PC-9 (cell line): ENCODE results near the gene ABCB9. TPM values are rescaled to one million over a fixed set of nuclear protein-coding genes. Genes with fewer than 3 reads are reported as not detected.

ENCODE experiments used
- BruUV-seq: library from RNA; stranded (reverse); fragments of 400-500 nt; replicated peaks from 2 replicates; lab custom pipeline; 2021; lab: Mats Ljungman, UMichigan
- CTCF ChIA-PET: fragments of 300-600 bp; sonication (Branson Sonifier 250); formaldehyde crosslinking; loops from one replicate; lab custom pipeline; 2022; ENCODE audit warnings: antibody characterized with exemption; lab: Charles Lee
- POLR2A ChIA-PET: fragments of 300-600 bp; sonication (Branson Sonifier 250); formaldehyde crosslinking; loops from one replicate; lab custom pipeline; 2022; ENCODE audit warnings: antibody characterized with exemption; ENCODE audit not compliant: unreplicated experiment; lab: Charles Lee
- DNase-seq, 2 experiments: peaks; one replicate each; pipeline versions ENCODE4 v3.0.0 to v3.0.0-alpha.2; 2015 to 2022; ENCODE audit warnings: mixed read lengths in 1 of 2
- H2AFZ ChIP-seq: fragments of 200-600 bp; sonication (generic); 2 replicates; pipeline ENCODE4 v1.8.1; 2017; ENCODE audit warnings: antibody characterized with exemption
- H3F3A ChIP-seq: fragments of 200-600 bp; sonication (generic); 2 replicates; pipeline ENCODE4 v1.8.1; 2017; ENCODE audit warnings: antibody characterized with exemption, mild to moderate bottlenecking, low read depth; ENCODE audit not compliant: insufficient read depth
- H3K27ac ChIP-seq: fragments of 200-600 bp; sonication (generic); 2 replicates; pipeline ENCODE4 v1.6.1; 2016; ENCODE audit warnings: mixed run types
- H3K27me3 ChIP-seq: fragments of 200-600 bp; sonication (generic); 2 replicates; pipeline ENCODE4 v1.6.1; 2016; ENCODE audit warnings: low read depth, mixed run types; ENCODE audit not compliant: insufficient read depth
- H3K36me3 ChIP-seq: fragments of 200-600 bp; sonication (generic); 2 replicates; pipeline ENCODE4 v1.6.1; 2016; ENCODE audit warnings: low read depth, mixed run types
- H3K4me1 ChIP-seq: fragments of 200-600 bp; sonication (generic); replicated peaks from 2 replicates; pipeline ENCODE4 v1.6.1; 2016; ENCODE audit warnings: mixed run types; ENCODE audit not compliant: insufficient read depth
- H3K4me2 ChIP-seq: fragments of 200-600 bp; sonication (generic); 2 replicates; pipeline ENCODE4 v1.6.1; 2017; ENCODE audit warnings: mixed run types
- H3K4me3 ChIP-seq: fragments of 200-600 bp; sonication (generic); 2 replicates; pipeline ENCODE4 v1.6.1; 2016; ENCODE audit warnings: mixed run types
- H3K79me2 ChIP-seq: fragments of 200-600 bp; sonication (generic); 2 replicates; pipeline ENCODE4 v1.6.1; 2017; ENCODE audit warnings: low read depth, mixed run types
- H3K9me2 ChIP-seq: fragments of 200-600 bp; sonication (generic); 2 replicates; pipeline ENCODE4 v1.8.1; 2017; ENCODE audit warnings: mild to moderate bottlenecking; ENCODE audit not compliant: insufficient read depth
- H3K9me3 ChIP-seq: fragments of 200-600 bp; sonication (generic); 2 replicates; pipeline ENCODE4 v1.8.1; 2016; ENCODE audit warnings: low read depth; ENCODE audit not compliant: insufficient read depth
- H4K20me1 ChIP-seq: fragments of 200-600 bp; sonication (generic); 2 replicates; pipeline ENCODE4 v1.8.1; 2017; ENCODE audit not compliant: insufficient read depth
- CTCF ChIP-seq: fragments of 200-600 bp; sonication (generic); conservative IDR thresholded peaks from 2 replicates; pipeline ENCODE4 v1.6.1; 2017; ENCODE audit warnings: mixed run types, antibody characterized with exemption, mild to moderate bottlenecking, moderate library complexity
- EZH2 ChIP-seq: fragments of 200-600 bp; sonication (generic); IDR thresholded peaks from 2 replicates; pipeline ENCODE4 v1.8.0; 2017; ENCODE audit warnings: antibody characterized with exemption, low read depth
- intact Hi-C: fragments of 100-400 bp; cut with micrococcal nuclease; formaldehyde crosslinking; loops from one replicate; pipeline ENCODE4 v1.10.0; 2022; ENCODE audit not compliant: unreplicated experiment
- total RNA-seq: library from RNA; stranded (reverse); gene quantifications from 2 replicates; pipeline ENCODE4 v1.2.3, GENCODE V29; 2021

The ABCB9 gene
- total RNA-seq, 1 experiment from 2014 or later = 13.0 TPM

DNA sequence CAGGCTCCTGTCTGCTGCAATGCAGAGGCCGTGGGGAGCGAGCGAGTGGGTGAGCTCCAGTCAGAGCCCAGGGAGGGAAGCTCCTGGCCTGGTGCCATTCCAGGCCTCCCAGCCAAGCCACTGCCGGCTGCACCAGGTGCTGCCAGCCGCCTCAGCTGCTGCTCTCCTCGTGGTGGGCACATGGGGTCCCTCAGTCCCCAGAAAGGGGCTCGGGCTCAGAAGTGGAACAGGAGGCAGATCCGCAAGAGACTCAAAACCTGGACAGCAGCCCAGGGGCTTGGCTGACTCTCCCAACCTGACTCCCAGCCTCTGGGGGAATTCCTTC is 2.4 kb downstream of the ABCB9 start:
- TSS peak; percentile 14 for BruUV-seq
- DNase-seq = no peak
- Histone ChIP-seq H3K4me3 (no peak overlapping the region), H3K9me2 (no peaks in the 10 kb centered on the region), H3K27ac (no peak overlapping the region), H3K4me2 (no peak overlapping the region), H4K20me1 (no peaks in the 10 kb centered on the region), H2AFZ (no peak overlapping the region), H3F3A (peaks cover 12% of the 10 kb centered on the region), H3K4me1 (peaks cover 5% of the 10 kb centered on the region), H3K79me2 (no peaks in the 10 kb centered on the region), H3K9me3 (no peaks in the 10 kb centered on the region), H3K27me3 (no peaks in the 10 kb centered on the region), H3K36me3 (no peaks in the 10 kb centered on the region)
- intact Hi-C loops = no loop called here
- no peak for TF ChIP-seq EZH2
- TF ChIP-seq CTCF = no peak
- ChIA-PET POLR2A (no interaction called here), CTCF (interaction anchor here (0.5 kb wide), 1 partner anchor 1344 kb away, joined by 14 read pairs; no protein-coding TSS in a partner anchor)

GRCh38 chr12:122961531-122962329 is 4.5 kb downstream of the ABCB9 start:
- POLR2A ChIA-PET = no interaction called here
- H3K27ac ChIP-seq = no peak overlapping the region
- no peak overlapping the region for H2AFZ ChIP-seq
- H3K9me3 ChIP-seq = no peaks in the 10 kb centered on the region
- H3K4me3 ChIP-seq = no peak overlapping the region
- no peaks in the 10 kb centered on the region for H3K9me2 ChIP-seq
- TF ChIP-seq CTCF = no peak
- no peak for TF ChIP-seq EZH2
- H4K20me1 ChIP-seq = no peaks in the 10 kb centered on the region
- H3F3A ChIP-seq = peaks cover 8% of the 10 kb centered on the region
- H3K79me2 ChIP-seq = no peaks in the 10 kb centered on the region
- CTCF ChIA-PET = no interaction called here
- H3K4me1 ChIP-seq = peaks cover 2% of the 10 kb centered on the region
- BruUV-seq = no TSS peak
- no peaks in the 10 kb centered on the region for H3K36me3 ChIP-seq
- H3K4me2 ChIP-seq = no peak overlapping the region
- intact Hi-C loops = no loop called here
- no peaks in the 10 kb centered on the region for H3K27me3 ChIP-seq
- peak in 1 of 2 experiments; percentile 76 for DNase-seq

DNA sequence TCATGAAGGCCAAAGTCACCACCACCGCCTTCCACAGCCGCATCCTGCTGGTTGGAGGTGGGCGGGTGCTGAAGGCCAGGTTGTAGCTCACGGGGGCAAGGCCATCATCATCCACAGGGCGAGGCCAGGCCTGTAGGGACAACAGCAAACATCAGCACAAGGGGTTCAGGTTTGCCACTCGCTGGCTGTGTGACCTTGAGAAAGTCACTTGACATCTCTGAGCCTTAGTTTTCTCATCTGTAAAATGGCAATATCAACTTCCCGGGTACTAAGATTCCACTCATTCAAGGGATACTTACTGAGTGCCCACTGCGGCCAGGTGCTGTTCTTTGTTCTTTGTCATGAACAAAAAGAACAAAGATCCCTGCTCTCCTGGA is 6.1 kb downstream of the ABCB9 start:
- Histone ChIP-seq H3F3A (peaks cover 6% of the 10 kb centered on the region; the same call in 1 of the 2 replicates), H3K4me1 (no peaks in the 10 kb centered on the region; the same call in 1 of the 2 replicates), H3K36me3 (no peaks in the 10 kb centered on the region), H3K4me3 (no peak overlapping the region), H3K79me2 (no peaks in the 10 kb centered on the region), H3K9me2 (no peaks in the 10 kb centered on the region), H3K27me3 (no peaks in the 10 kb centered on the region), H3K4me2 (no peak overlapping the region), H3K27ac (no peak overlapping the region), H3K9me3 (no peaks in the 10 kb centered on the region), H2AFZ (no peak overlapping the region), H4K20me1 (no peaks in the 10 kb centered on the region)
- no peak for DNase-seq
- ChIA-PET POLR2A (no interaction called here), CTCF (no interaction called here)
- TF ChIP-seq EZH2 (no peak), CTCF (no peak)
- intact Hi-C loops = no loop called here
- BruUV-seq = no TSS peak
